HFF-Myc (cell line): ENCODE results near the gene DNAH10.

Experiments
- DNase-seq: peaks from one replicate; pipeline ENCODE4 v3.0.0-alpha.2; 2011; ENCODE audit warnings: low read depth; ENCODE audit errors: extremely low read depth
- H3K4me3 ChIP-seq: replicated peaks from 2 replicates; pipeline ENCODE4 v1.5.1; 2011; ENCODE audit warnings: low read depth, mild to moderate bottlenecking, control low read depth, low read length
- TF ChIP-seq, protein P1 (sequence below): IDR thresholded peaks from 2 replicates; pipeline ENCODE4 v1.5.1; 2012; ENCODE audit warnings: mild to moderate bottlenecking, low read depth, low read length, control low read depth; ENCODE audit errors: missing control alignments

The DNAH10 gene

DNA sequence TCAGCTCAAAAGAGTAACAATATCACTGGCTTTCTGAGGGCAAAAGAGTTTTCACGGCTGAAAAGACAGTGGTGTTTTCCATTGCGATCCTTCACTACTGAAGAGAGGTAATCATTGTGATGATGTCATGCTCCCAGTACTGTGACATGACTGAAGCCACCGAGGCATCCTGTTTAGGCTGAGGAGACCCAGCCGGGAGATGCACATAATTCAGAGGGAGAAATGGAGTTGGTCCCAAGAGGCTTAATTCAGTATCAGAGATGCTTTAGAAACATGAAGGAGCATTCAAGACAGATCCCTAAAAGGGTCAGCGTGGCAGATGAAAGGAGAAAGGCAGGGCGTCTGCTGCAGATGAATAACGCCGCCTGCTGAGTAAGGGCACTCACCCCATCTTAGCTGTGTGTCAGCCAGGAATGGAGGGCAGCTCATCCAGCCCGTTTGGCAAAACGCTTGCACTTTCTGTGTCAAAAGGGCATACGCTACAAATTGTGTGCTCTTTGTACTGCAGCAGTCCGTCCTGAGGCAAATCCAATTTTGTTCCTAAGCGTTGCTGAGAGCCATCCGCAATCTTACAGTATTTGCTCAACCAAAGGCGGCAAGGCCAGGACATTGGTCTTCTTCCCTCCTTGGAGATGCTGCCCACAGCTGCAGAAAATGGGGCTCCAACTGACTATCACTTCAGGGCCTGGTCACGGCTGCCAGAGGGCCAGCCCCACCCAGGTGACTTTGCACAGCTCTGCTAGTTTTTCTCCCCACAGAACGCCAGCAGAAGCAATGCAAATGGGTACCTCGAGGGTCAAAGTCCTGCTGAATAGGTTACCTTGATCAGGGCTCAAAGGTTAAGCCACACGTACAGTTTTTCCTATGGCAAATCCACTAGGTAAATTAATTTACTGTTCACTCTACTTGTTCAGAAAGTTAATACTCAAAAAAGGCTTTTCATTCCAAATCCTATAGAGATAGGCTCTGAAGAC, 187.0 kb downstream of the DNAH10 start:
- TF ChIP-seq, protein P1, sequence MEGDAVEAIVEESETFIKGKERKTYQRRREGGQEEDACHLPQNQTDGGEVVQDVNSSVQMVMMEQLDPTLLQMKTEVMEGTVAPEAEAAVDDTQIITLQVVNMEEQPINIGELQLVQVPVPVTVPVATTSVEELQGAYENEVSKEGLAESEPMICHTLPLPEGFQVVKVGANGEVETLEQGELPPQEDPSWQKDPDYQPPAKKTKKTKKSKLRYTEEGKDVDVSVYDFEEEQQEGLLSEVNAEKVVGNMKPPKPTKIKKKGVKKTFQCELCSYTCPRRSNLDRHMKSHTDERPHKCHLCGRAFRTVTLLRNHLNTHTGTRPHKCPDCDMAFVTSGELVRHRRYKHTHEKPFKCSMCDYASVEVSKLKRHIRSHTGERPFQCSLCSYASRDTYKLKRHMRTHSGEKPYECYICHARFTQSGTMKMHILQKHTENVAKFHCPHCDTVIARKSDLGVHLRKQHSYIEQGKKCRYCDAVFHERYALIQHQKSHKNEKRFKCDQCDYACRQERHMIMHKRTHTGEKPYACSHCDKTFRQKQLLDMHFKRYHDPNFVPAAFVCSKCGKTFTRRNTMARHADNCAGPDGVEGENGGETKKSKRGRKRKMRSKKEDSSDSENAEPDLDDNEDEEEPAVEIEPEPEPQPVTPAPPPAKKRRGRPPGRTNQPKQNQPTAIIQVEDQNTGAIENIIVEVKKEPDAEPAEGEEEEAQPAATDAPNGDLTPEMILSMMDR = no peak
- DNase-seq = no peak
- no peak overlapping the region for H3K4me3 ChIP-seq

DNA sequence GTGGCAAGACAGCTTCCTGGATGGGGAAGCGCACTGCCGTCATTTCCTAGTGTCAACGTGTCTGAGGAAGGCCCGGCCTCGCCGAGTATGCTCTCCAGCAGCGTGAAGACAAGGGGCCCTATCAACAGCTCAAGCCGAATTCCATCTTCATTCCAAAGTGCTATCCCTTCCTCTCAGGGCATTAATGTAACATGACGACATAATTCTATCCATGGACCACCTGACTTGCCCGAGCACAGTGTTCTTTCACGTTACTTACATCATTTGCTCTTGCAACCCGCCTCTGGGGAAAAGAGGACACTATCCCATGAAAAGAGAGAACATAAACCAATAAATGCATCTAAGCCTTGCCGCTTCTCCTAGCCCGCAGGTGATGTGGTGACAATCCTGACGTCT, 187.7 kb downstream of the DNAH10 start:
- no peak overlapping the region for H3K4me3 ChIP-seq
- TF ChIP-seq, protein P1 = no peak
- no peak for DNase-seq

DNA sequence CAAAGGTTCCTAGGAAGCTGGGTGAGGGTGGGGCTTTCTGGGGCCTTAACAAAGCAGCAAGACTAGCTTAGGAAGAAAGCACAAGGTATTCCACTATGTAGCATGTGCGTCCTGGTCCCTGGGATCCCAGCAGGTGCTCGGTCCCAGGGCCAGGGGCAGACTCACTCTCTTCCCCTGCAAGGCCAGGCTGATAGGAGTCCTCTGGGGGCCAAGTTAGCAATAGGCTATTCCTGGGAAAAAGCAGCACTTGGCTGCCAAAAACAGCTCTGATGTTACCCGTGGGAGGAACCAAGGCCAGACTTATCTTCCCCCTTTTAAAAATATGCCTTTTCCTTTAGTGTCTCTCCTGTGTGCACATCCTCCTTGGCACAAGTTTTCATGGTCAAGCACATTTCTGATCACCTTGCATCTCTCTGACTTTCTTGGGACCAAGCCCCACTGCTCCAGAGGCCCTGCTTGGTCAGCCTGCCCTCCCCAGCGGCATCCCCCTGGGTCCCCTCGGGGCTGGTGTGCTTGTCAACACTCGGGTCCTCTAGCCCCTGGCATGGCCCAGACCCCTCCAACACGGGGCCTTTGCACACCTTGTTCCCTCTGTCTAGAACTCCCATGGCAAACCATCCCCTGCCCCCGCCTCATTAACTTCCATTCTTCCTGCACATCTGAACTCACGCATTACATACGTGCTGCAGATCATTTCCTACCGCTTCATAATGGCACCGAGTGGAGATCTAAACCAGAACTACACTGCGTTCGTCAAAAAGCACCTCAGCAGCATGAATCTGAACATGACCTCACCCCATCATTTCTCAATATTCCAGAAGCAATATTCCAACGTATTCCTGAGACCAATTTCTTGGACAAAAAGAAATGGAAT, 188.6 kb downstream of the DNAH10 start:
- H3K4me3 ChIP-seq = no peak overlapping the region
- DNase-seq = no peak
- TF ChIP-seq, protein P1 = no peak

DNA sequence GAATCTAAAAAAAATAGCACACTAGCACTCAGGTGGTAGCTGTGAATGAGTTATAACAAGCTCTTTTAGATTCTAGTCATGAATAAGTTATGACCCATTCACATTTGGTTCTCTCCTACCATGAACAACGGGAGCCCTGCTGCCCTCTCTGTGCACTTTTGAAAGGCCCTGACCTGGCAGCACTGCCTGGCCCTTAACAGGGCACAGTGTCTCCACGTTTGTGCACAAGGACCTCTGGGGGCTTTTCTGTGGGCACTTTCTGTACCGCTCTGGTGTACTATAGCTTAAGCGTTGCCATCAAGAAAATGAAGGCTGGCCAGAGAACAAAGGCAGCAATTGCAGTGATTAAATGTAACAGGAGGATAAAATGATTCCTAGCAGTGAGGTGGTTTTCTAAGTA, 189.4 kb downstream of the DNAH10 start:
- no peak for DNase-seq
- H3K4me3 ChIP-seq = no peak overlapping the region
- TF ChIP-seq, protein P1 = no peak

DNA sequence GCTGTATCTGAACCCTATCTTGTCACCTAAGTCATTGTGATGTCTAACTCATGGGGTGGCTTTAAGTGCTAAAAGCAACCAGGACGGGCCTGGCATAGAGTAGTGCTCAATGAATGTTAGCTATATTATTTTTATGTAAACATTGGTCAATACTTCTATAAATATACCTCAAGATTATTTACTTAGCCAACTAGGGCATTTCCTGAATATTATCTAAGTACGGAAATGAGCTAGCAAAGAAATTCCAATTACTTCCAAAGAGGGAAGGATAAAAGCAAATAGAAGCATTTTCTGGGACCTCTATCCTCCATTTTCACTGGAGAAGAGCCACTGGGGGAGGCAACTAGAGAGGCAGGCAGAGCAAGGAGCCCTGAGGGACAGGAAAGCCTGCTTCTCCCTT, 189.9 kb downstream of the DNAH10 start:
- no peak overlapping the region for H3K4me3 ChIP-seq
- TF ChIP-seq, protein P1 = no peak
- DNase-seq = no peak

DNA sequence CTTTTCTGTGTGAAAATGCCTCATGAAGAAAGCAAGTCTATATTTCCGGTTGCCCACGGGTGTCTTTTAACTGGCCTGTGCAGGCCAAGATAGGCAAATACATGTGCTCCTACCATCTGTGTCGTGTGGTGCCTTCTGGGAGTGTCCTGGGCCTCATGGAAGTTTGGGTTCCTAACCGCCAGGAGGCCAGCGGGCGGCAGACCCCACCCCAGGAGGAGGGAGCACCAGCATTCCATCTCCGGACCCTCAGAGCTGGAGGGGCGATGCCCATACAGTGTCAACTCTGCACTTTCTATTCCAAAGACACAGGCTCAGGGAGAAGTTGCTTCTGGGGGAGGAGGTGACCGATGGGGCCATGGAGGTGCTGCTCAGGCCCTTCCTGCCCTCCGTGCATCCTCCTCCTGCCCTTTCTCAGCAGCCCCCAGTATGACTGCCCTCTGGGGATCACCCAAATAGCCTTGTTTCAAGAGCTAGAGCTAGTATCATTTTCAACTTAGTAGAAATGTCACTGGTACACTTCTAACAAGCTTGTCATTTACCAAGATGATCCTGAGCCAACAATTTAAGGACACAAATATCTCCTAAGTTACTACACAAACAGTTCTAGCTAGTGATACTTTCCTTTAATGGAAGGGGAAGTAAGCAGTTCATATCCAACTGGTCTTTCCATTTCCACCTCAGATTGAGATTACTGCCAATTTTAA, 192.7 kb downstream of the DNAH10 start:
- no peak overlapping the region for H3K4me3 ChIP-seq
- TF ChIP-seq, protein P1 = no peak
- DNase-seq = no peak
